ENCODE data around the gene SC5D.
A peak's percentile ranks its signal among the peaks of the same experiment; 100 is the strongest.

Gene SC5D

GRCh38 chr11:121292495-121293287, at the start of gene SC5D:
Gene SC5D, plus strand, starts transcription at chr11:121292771. Its CDS starts 10,605 bp downstream, at chr11:121303376.
- peak; percentile 93 to 94 for DNase-seq

GRCh38 chr11:121244884-121245283, 47.7 kb upstream of the SC5D start:
- no peak for DNase-seq

GRCh38 chr11:121246021-121246768, 46.4 kb upstream of the SC5D start:
- no peak for DNase-seq

GRCh38 chr11:121246769-121247035, 45.9 kb upstream of the SC5D start:
- DNase-seq = no peak

- DNase-seq = no peak
Measured at GRCh38 chr11:121248496-121248895, 44.1 kb upstream of the SC5D start.

- DNase-seq = peak; percentile 15 to 38
Measured at GRCh38 chr11:121249039-121249663, 43.4 kb upstream of the SC5D start.

- DNase-seq = no peak
Measured at GRCh38 chr11:121250843-121251242, 41.7 kb upstream of the SC5D start.

- DNase-seq = no peak
Measured at GRCh38 chr11:121253951-121254350, 38.6 kb upstream of the SC5D start.

- DNase-seq = no peak
Measured at GRCh38 chr11:121254756-121255155, 37.8 kb upstream of the SC5D start.

GRCh38 chr11:121255473-121256125, 37.0 kb upstream of the SC5D start:
- no peak for DNase-seq

- DNase-seq = no peak
Measured at GRCh38 chr11:121257289-121257688, 35.3 kb upstream of the SC5D start.

- no peak for DNase-seq
Measured at GRCh38 chr11:121257976-121258375, 34.6 kb upstream of the SC5D start.

- DNase-seq = no peak
Measured at GRCh38 chr11:121265586-121265985, 27.0 kb upstream of the SC5D start.

GRCh38 chr11:121268581-121268980, 24.0 kb upstream of the SC5D start:
- DNase-seq = no peak

GRCh38 chr11:121270001-121270678, 22.4 kb upstream of the SC5D start:
- DNase-seq = no peak

GRCh38 chr11:121274332-121274991, 18.1 kb upstream of the SC5D start:
- no peak for DNase-seq

GRCh38 chr11:121281698-121282097, 10.9 kb upstream of the SC5D start:
- no peak for DNase-seq

GRCh38 chr11:121282386-121282785, 10.2 kb upstream of the SC5D start:
- no peak for DNase-seq

GRCh38 chr11:121282886-121283502, 9.6 kb upstream of the SC5D start:
- DNase-seq = no peak

GRCh38 chr11:121291319-121291718, 1.3 kb upstream of the SC5D start:
- no peak for DNase-seq

GRCh38 chr11:121291896-121292494, 576 bp upstream of the SC5D start:
- no peak for DNase-seq

GRCh38 chr11:121293288-121293594, 670 bp downstream of the SC5D start:
- no peak for DNase-seq
